Gastrocnemius medialis (tissue), 4 donors: ENCODE results near the gene PTPRN2. TPM values are rescaled to one million over a fixed set of nuclear protein-coding genes. Genes with fewer than 3 reads are reported as not detected.

Experiments used
- ATAC-seq, 2 donors: fragments of 150-250 bp; one replicate each; pipeline ENCODE4 v1.9.1; 2016
- DNase-seq, 2 donors: peaks; one replicate each; pipeline ENCODE4 v3.0.0-alpha.2; 2019
- H3K27ac ChIP-seq, 4 donors: fragments of 200-600 bp; sonication (generic); 1 replicate in 1 of 4; 2 replicates in 3 of 4; pipeline ENCODE4 v1.5.1; 2016 to 2018; ENCODE audit warnings: mild to moderate bottlenecking in 2 of 4, moderate library complexity in 1 of 4
- H3K27me3 ChIP-seq, 3 donors: fragments of 200-600 bp; sonication (generic) in 2 of 3; 1 replicate in 1 of 3; 2 replicates in 2 of 3; pipeline versions ENCODE4 v1.5.1 to v1.6.0; 2016 to 2019; ENCODE audit warnings: mild to moderate bottlenecking in 1 of 3, moderate library complexity in 1 of 3
- H3K36me3 ChIP-seq, 2 donors: fragments of 200-600 bp; sonication (generic) in 1 of 2; one replicate each; pipeline ENCODE4 v1.5.1; 2017 to 2018
- H3K4me1 ChIP-seq, 2 donors: fragments of 200-600 bp; sonication (generic) in 1 of 2; one replicate each; pipeline ENCODE4 v1.5.1; 2016 to 2017; ENCODE audit warnings: mild to moderate bottlenecking in 2 of 2
- H3K4me3 ChIP-seq, 4 donors: fragments of 200-600 bp; sonication (generic) in 3 of 4; 1 replicate in 1 of 4; 2 replicates in 3 of 4; pipeline ENCODE4 v1.5.1; 2016 to 2019; ENCODE audit warnings: mild to moderate bottlenecking in 2 of 4
- H3K9me3 ChIP-seq, 3 donors: fragments of 200-600 bp; sonication (generic) in 2 of 3; 1 replicate in 1 of 3; 2 replicates in 2 of 3; pipeline ENCODE4 v1.5.1; 2016 to 2019
- POLR2A ChIP-seq, 2 donors: fragments of 450-650 bp; IDR thresholded peaks; one replicate each; pipeline ENCODE4 v1.6.1; 2017; ENCODE audit warnings: antibody characterized with exemption in 2 of 2, mild to moderate bottlenecking in 2 of 2, moderate library complexity in 2 of 2
- in situ Hi-C, 4 donors: fragments of 200-750 bp; cut with MboI; loops; one replicate each; pipeline versions ENCODE4 v1.15.0 to v1.8.0; 2017; ENCODE audit warnings: low sequenced_read_pairs in 4 of 4
- intact Hi-C: fragments of 100-400 bp; cut with DNase I; formaldehyde crosslinking; loops from one replicate; pipeline ENCODE4 v1.15.1; 2023; ENCODE audit warnings: low total_unique reads
- total RNA-seq, 4 donors: library from RNA; depleted of rRNA; stranded (reverse); fragments of >200 nt; gene quantifications; one replicate each; pipeline versions ENCODE4 v1.1.0 to v1.2.3, GENCODE V29; 2016
- TF ChIP-seq, protein P1 (sequence below), 5 experiments: fragments of 450-650 bp in 3 of 5; fragments of 200-600 bp in 2 of 5; sonication (generic) in 2 of 5; IDR thresholded peaks in 4 of 5; conservative IDR thresholded peaks in 1 of 5; 1 replicate in 4 of 5; 2 replicates in 1 of 5; pipeline ENCODE4 v1.5.1; 2016 to 2019; ENCODE audit warnings: antibody characterized with exemption in 5 of 5, mild to moderate bottlenecking in 3 of 5, moderate library complexity in 3 of 5

Gene PTPRN2
- total RNA-seq, 4 donors from 2014 or later = 0.66 to 0.85 (median 0.81) TPM

- ATAC-seq (no peak), DNase-seq (no peak)
- in situ Hi-C loops = no loop called here
- intact Hi-C loops = no loop called here
- H3K9me3 ChIP-seq = no peaks in the 10 kb centered on the region
- H3K36me3 ChIP-seq = no peaks in the 10 kb centered on the region
- no peak overlapping the region for H3K4me3 ChIP-seq
- H3K27me3 ChIP-seq = peaks cover 0 to 4% (median 0%) of the 10 kb centered on the region in 3 donors
- TF ChIP-seq, protein P1, sequence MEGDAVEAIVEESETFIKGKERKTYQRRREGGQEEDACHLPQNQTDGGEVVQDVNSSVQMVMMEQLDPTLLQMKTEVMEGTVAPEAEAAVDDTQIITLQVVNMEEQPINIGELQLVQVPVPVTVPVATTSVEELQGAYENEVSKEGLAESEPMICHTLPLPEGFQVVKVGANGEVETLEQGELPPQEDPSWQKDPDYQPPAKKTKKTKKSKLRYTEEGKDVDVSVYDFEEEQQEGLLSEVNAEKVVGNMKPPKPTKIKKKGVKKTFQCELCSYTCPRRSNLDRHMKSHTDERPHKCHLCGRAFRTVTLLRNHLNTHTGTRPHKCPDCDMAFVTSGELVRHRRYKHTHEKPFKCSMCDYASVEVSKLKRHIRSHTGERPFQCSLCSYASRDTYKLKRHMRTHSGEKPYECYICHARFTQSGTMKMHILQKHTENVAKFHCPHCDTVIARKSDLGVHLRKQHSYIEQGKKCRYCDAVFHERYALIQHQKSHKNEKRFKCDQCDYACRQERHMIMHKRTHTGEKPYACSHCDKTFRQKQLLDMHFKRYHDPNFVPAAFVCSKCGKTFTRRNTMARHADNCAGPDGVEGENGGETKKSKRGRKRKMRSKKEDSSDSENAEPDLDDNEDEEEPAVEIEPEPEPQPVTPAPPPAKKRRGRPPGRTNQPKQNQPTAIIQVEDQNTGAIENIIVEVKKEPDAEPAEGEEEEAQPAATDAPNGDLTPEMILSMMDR (IDR thresholded peaks at IDR 0.05 in 4 of 5, conservative IDR thresholded peaks at IDR 0.05 in 1 of 5) = no peak
- TF ChIP-seq POLR2A (IDR thresholded peaks at IDR 0.05) = no peak
- H3K27ac ChIP-seq = no peak overlapping the region
- H3K4me1 ChIP-seq = no peaks in the 10 kb centered on the region
Measured at GRCh38 chr7:157813741-157814661, 773.6 kb downstream of the PTPRN2 start.

GRCh38 chr7:157813053-157813452 is 774.6 kb downstream of the PTPRN2 start:
- Histone ChIP-seq H3K36me3 (no peaks in the 10 kb centered on the region), H3K4me3 (no peak overlapping the region), H3K27ac (no peak overlapping the region), H3K4me1 (no peaks in the 10 kb centered on the region), H3K27me3 (peaks cover 0 to 4% (median 0%) of the 10 kb centered on the region in 3 donors), H3K9me3 (no peaks in the 10 kb centered on the region)
- intact Hi-C loops = no loop called here
- ATAC-seq (no peak), DNase-seq (no peak)
- in situ Hi-C loops = no loop called here
- TF ChIP-seq, protein P1 (IDR thresholded peaks at IDR 0.05 in 4 of 5, conservative IDR thresholded peaks at IDR 0.05 in 1 of 5) = no peak
- TF ChIP-seq POLR2A (IDR thresholded peaks at IDR 0.05) = no peak

DNA sequence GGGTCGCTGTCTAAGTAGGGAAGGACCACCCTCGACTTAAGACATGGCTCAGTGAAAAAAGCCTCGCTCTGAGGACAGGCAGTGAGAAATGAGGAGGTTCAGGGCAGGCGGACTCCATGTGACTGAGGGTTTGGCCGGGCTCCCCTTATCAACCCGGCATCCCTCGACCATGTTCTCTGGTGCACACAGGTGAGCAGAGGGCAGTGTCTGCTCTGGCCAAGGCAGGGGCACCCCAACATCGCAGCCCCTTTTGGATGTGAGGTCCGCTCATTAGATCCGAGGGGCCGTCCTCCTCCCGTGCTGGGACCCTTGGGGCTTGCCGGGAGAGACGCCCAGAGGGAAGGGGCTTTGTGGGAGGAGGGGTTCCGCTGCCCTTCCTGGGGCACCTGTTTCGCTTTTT is 775.7 kb downstream of the PTPRN2 start:
- no peak overlapping the region for H3K4me3 ChIP-seq
- TF ChIP-seq, protein P1 (IDR thresholded peaks at IDR 0.05 in 4 of 5, conservative IDR thresholded peaks at IDR 0.05 in 1 of 5) = no peak
- no peak for TF ChIP-seq POLR2A (IDR thresholded peaks at IDR 0.05)
- no peaks in the 10 kb centered on the region for H3K4me1 ChIP-seq
- ATAC-seq (no peak), DNase-seq (no peak)
- no peaks in the 10 kb centered on the region for H3K36me3 ChIP-seq
- in situ Hi-C loops = no loop called here
- no peaks in the 10 kb centered on the region for H3K27me3 ChIP-seq
- H3K27ac ChIP-seq = no peak overlapping the region
- H3K9me3 ChIP-seq = no peaks in the 10 kb centered on the region
- intact Hi-C loops = no loop called here

DNA sequence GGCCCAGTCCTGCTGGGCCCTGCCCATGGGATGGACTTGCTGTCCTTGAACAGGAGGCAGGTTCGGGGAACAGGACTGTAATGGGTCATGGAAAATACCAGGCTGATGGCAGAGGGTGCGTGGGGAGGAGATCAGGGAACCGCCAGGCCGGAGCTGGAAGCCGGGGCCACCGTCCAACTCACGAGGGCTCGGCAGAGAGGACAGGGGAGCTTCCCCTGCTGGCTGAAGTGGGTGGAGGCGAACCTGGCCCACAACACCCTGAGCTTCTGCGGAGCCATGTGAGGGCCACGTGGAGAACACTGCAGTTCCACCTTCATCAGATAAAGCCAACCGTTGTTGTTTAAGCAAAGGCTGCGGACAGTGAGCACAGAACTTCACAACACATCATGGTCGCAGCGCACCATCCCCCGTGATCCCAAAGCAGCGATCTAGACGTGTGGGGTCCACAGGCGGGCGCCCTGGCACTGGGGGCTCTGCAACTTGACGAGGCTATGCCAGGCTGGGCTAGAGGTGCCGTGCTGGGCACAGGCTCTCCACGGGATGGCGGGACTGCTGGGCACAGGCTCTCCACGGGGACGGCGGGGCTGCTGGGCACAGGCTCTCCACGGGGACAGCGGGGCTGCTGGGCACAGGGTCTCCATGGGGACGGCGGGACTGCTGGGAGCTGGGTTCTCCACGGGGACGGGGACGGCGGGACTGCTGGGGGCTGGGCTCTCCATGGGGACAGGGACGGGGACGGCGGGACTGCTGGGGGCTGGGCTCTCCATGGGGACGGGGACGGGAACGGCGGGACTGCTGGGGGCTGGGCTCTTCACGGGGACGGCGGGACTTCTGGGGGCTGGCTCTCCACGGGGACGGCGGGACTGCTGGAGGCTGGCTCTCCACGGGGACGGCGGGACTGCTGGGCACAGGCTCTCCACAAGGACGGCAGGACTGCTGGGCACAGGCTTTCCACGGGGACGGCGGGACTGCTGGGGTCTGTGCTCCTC is 777.5 kb downstream of the PTPRN2 start:
- H3K27ac ChIP-seq = no peak overlapping the region
- intact Hi-C loops = no loop called here
- ATAC-seq = no peak

More for the DNA sequence above, 777.5 kb downstream of the PTPRN2 start:
- in situ Hi-C loops = no loop called here
- Histone ChIP-seq H3K4me3 (no peak overlapping the region), H3K4me1 (no peaks in the 10 kb centered on the region), H3K36me3 (no peaks in the 10 kb centered on the region), H3K9me3 (no peaks in the 10 kb centered on the region), H3K27me3 (no peaks in the 10 kb centered on the region)
- no peak for DNase-seq
- no peak for TF ChIP-seq POLR2A (IDR thresholded peaks at IDR 0.05)
- TF ChIP-seq, protein P1 (IDR thresholded peaks at IDR 0.05 in 4 of 5, conservative IDR thresholded peaks at IDR 0.05 in 1 of 5) = no peak
